ENCODE results near the gene CHST3.

CHST3 gene

DNA sequence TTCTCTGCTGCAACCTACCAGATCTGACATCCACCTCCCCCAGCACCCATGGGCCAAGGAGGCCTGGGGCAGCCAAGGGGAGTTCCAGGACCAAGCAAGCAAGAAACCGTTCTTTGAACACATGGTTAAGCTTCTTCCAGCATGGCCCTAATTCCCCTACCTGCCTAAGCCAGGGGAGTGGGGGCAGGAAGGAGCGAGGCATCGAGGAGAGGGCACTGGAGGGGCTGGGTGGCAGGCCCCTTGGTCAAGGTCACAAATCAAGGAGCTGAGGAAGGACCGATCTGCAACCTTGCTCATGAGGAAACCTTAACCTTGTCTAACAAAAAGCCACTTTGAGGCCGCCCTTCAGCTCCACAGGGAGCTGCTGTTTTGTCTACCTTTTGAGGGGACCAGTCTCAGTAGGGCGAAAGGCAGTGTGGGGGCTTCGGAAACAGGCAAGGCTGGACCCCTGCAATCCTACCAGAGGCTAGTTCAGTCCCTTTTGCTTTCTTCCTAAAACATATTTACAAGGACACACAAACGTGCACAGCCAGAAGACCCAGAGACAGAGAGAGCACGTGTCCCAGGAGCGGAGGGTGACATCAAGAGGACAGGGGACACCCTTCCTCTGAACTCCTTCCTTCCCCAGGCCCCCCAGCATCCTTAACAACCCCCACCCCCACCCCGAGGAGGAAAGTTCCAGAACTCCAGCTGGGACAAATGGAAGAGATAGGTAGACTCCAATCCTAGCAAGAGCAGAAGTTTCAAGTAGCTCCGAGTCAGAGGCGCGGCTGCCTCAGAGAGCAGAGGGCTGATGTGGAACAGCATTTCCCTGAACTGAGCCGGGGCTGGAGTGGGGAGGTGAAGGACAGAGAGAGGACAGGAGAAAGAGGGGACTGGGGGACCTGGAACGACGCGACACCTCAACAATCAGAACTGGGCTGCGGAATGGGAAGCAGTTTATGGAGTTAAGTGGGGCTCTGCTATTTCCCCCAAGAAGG lies 95.9 kb downstream of the CHST3 start:
- DNase-seq = no peak

DNA sequence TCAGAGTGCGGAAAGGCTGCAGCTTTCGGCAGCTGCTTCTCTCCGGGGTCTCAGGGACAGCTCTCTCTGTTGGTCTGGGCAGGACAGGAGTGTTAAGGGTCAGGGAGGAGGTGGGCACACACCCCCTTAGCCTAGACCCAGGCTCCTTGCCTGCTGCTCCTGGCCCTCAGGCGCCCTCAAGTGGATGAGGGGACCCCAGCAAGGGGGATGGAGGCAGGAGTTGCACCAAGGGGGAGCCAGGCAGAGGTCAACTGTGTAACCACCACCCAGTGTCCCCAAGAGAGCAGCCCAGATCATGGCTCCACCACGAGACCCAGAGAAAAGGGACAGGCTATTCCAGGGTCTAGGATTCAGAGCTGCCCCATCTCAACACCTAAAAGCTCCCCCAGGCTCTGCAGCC lies 97.3 kb downstream of the CHST3 start:
- no peak for DNase-seq

DNA sequence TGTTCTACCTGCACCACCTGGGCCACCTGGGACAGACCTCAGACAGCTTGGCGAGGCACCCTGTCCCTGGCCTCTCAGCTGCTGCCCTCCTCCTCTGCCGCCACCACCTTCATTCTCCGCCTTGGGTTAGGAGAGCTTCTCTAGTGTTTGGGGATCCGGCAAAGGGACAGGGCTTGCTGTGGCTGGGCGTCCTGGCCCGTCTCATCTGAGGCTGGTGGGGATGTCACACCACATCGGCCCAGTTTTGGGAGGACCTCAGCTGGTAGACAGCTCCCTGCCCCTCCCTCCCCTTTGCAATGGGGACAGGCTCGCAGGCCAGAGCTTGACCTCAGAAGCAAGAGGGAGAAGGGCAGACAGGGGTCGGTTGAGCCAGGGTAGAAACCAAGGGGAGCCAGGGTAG lies 97.7 kb downstream of the CHST3 start:
- DNase-seq = no peak

DNA sequence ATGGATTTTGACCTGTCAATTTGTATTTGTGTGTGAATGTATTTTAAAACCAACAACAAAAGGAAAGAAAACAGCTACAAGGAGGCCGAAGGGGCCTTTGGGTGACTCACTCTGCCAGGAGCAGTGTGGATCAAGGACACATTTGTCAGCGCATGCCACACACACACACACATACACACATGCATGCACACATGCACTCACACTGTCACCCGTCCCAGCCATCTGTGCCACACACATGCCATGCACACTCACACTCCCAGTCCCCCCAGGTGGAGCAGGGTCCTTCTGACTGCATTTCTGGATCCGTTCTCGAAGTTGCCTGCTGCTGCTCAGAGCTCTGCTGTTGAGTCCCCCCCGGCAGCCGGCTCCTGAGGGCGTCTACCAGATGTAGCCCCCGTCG lies 98.2 kb downstream of the CHST3 start:
- no peak for DNase-seq

Data from CD4-positive, alpha-beta T cell treated with Interleukin-17A for 4 hours (primary cell).